Breast epithelium (tissue), 3 donors: ENCODE measurements around the gene CCDC107.

Experiments
- POLR2AphosphoS5 ChIP-seq, 3 donors: sonication (generic); formaldehyde crosslinking; IDR thresholded peaks; one replicate each; pipeline ENCODE4 v1.6.1; 2017; ENCODE audit warnings: antibody characterized with exemption in 3 of 3
- TF ChIP-seq, protein P1 (sequence below), 3 donors: fragments of 450-650 bp; IDR thresholded peaks; one replicate each; pipeline ENCODE4 v1.5.1; 2016 to 2017; ENCODE audit warnings: antibody characterized with exemption in 3 of 3, mild to moderate bottlenecking in 3 of 3, moderate library complexity in 3 of 3

DNA sequence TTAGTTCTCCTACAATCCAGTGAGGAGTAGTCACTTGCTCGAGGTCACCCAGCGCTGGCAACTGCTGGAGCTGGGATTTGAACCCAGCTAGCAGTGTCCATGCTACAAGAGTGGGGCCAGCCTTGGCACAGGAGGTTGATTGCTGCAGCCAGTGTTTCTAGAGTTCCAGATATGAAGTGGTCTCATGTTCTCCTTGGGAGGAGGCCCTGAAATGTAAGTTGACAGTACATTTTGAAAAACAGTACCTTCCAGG is 802 bp downstream of the CCDC107 start:
- TF ChIP-seq, protein P1, sequence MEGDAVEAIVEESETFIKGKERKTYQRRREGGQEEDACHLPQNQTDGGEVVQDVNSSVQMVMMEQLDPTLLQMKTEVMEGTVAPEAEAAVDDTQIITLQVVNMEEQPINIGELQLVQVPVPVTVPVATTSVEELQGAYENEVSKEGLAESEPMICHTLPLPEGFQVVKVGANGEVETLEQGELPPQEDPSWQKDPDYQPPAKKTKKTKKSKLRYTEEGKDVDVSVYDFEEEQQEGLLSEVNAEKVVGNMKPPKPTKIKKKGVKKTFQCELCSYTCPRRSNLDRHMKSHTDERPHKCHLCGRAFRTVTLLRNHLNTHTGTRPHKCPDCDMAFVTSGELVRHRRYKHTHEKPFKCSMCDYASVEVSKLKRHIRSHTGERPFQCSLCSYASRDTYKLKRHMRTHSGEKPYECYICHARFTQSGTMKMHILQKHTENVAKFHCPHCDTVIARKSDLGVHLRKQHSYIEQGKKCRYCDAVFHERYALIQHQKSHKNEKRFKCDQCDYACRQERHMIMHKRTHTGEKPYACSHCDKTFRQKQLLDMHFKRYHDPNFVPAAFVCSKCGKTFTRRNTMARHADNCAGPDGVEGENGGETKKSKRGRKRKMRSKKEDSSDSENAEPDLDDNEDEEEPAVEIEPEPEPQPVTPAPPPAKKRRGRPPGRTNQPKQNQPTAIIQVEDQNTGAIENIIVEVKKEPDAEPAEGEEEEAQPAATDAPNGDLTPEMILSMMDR (IDR thresholded peaks at IDR 0.05): no peak
- TF ChIP-seq POLR2AphosphoS5 (IDR thresholded peaks at IDR 0.05): no peak
